GOT3 (cell line): ENCODE results near the gene AIP.
A peak's percentile ranks its signal among the peaks of the same experiment; 100 is the strongest.
"Not testable (repeated sequence)": the region's sequence is repeated elsewhere in the genome, so short reads cannot be mapped to it uniquely, and the experiment has no call there.

Experiments
- DNase-seq: peaks from one replicate; lab custom pipeline; 2025; ENCODE audit warnings: mixed read lengths; lab: John Stamatoyannopoulos, UW

AIP gene

DNA sequence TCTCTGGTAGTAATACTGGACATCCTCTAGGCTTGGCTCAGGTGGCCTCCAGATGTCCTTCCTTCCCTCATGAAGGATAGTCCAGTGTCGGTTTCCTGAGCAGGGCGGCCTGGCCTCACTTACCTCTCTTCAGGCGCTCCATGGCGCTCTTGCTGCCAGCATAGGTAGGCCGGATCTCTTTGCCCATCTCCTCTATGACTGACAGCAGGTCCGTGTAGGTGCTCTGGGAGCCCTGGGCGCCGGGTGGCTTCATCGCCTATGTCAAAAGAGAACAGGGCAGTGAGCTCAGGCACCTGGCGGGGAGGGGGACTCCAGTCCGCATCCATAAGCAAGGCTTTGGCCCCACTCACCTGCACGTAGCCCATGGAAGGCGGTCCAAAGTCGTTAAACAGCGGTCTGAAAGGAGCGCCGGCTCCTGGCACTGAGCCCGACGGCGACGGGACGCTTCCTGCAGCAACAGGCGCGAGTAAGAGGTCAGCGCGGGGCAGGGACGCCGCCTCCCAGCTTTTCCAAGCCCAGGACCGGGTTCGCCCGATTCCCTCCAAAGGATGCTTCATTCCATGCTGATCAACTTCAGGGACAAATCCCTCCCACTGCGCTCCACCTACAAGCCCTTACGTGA is 24.5 kb downstream of the AIP start:
- DNase-seq = no peak

DNA sequence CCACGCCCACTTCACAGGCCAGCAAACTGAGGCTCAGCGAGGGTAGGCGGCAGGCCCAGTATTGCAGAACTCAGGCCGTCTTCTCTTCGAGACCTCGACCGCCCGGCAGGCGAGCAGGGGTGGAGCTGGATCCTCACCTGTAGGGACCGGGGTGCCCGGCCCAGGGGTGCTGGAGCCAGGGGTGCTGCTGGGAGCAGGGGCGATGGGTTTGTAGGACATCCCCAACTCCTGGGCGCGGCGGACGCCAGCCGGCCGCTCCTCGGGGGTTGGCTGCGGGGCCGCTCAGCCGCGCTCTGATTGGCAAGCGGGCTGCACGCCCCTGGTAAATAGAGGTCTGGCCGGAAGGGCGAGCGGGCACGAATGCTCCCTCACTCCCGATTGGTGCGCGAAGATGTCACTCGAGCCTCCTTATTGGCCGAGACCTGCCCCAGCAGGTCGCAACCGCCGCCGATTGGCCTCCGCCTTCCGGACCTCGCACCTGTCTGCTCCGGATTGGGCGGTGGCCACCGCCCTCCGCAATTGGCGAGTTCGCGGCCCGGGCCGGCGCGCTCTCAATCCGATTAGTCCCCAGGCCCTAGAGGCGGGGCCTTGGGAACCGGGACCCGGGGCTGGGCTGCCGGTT is 25.1 kb downstream of the AIP start, which contains the start of gene CDK2AP2:
Gene CDK2AP2 (minus strand): TSS at position 299 of the 622 bp plus-strand sequence. CDS start 80 bp downstream, at position 219.
- peak; percentile 91 for DNase-seq

DNA sequence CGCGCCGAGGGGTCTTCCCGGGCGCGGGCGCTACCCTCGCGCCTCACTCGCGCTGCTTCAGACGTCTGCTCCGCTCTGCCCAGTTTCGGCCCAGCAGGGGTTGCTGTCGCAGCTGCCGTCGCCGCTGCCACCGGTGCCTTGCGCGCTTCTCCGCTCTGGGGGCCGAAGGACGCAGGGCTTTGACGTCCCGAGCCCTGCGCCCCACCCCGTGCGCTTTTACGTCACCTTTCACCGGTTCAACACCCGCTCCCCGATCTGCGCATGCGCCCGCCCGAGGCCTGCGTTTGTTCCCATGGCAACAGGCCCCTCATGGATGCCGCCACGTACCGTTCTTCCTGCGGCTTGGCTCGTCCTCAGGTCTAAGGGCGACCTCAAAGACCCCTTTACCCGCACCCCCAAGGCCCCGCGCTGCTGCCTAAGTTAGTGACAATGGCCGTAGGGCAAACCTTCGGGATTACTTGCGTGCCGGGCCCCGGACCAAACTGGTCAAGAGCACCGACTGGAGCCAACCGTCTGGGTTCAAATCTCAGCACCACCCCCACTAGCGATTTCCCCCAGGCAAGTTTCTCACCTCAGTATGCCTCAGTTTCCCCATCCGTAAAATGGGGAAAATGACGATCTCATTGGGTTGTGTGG is 25.8 kb downstream of the AIP start:
- peak; percentile 87 for DNase-seq

DNA sequence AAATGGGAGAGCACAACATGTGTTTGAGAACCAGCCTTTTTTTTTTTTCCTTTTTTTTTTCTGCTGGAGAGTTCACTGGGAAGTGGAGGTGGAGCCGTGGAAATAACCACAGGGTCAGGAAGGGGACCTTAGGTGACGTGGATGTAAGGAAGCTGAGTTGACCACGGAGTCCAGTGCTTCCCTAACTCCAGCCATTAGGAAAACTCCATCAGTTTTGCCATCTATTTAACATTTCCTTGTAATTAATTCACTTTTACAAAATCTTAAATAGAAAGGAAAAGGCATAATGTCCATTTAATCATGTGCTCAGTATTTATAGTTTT is 27.2 kb downstream of the AIP start:
- DNase-seq = no peak

DNA sequence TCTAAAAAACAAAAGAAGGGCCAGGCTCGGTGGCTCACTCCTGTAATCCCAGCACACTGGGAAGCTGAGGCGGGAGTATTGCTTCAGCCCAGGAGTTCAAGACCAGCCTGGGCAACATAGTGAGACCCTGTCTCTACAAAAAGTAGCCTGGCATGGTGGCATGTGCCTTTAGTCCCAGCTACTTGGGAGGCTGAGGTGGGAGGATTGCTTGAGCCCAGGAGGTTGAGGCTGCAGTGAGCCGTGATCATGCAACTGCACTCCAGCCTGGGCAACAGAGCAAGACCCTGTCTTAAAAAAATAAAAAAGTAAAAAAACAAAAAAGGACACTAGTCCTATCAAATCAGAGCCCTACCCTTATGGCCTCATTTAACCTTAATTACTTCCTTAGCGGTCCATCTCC is 28.7 kb downstream of the AIP start:
- not testable (repeated sequence) for DNase-seq

DNA sequence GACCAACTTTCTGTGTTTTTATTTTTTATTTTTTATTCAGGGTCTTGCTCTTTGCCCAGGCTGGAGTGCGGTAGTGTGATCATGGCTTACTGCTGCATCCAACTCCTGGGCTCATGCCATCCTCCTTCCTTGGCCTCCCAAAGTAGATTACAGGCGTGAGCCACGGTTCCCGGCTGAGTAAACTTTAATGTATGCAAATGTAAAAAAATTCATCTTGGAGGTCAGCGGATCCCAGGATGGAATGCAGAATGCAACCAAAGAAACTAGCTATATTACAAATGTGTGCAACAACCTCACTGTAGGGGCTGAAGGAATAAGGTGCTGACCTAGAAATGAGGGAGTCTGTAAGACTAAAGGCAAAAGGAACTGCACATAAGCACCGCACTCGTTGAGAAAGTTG is 31.3 kb downstream of the AIP start:
- no peak for DNase-seq

DNA sequence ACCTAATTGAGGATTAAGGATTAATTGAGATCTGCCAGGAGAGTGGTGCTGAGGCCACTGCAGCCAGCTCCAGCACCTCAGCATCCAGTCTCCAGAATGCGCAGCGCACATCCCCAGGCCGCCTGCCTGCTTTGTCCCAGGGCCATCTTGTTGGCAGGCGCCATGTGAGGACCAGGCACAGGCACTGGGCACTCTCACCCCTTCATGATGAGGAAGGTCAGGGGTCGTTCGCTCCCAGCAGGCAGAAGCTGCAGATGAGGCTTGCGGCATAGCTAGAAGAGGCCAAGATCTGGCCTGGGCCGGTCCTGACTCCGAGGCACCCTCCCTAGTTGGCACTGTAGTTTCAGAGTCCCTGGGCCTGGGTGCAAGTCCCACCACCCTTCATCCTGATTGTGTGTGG is 34.0 kb downstream of the AIP start:
- no peak for DNase-seq

DNA sequence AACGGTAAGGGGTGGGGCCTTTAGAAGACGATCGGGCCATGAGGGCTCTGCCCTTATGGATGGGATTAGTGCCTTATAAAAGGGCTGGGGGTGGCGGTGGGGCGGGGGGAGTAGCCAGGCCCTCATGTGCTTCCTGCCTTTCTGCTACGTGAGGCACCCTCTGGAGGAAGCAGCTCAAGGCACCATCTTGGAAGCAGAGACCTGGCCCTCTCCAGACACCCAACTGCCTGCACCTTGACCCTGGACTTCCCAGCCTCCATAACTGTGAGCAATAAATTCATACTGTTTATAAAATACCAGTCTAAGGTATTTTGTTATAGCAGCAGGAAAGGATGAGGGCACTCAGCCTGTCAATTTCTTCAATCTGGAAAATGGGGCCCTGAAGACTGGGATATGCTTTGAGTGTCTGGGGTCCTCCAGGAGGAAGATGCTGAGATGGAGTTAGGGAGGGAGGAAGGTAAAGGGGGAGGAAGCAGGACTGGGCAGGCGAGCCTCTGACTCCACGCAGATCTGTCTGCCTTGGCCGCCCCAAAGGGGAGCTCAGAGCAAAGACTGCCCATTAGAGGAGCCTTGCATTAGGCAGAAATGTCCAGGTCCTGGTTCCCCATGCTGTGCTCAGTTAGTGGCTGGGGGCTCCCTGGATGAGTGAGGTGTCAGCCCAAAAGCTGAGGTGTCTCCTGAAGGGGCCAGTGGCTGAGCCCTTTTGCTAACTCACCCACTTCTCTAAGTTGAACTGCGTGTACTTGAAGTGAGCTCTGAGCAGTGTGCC is 35.1 kb downstream of the AIP start:
- DNase-seq = no peak

DNA sequence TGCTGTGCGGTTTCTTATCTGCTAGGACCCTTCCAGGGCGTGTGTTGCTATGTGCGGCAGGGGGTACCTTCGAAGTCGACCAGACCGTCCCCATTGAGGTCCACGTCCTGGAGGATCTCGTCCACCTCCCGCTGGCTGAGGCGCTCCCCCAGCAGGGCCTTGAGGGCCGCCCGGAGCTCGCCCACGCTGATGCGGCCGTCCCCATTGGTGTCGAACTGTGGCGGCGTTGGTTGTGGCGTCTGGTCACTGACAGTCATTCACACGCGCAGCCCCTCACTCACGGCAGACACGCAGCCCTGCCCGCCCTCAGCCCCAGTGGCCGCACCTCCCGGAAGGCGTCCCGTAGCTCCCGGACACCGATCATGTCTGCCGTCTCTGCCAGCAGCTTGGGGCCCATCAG is 36.9 kb downstream of the AIP start:
- no peak for DNase-seq

DNA sequence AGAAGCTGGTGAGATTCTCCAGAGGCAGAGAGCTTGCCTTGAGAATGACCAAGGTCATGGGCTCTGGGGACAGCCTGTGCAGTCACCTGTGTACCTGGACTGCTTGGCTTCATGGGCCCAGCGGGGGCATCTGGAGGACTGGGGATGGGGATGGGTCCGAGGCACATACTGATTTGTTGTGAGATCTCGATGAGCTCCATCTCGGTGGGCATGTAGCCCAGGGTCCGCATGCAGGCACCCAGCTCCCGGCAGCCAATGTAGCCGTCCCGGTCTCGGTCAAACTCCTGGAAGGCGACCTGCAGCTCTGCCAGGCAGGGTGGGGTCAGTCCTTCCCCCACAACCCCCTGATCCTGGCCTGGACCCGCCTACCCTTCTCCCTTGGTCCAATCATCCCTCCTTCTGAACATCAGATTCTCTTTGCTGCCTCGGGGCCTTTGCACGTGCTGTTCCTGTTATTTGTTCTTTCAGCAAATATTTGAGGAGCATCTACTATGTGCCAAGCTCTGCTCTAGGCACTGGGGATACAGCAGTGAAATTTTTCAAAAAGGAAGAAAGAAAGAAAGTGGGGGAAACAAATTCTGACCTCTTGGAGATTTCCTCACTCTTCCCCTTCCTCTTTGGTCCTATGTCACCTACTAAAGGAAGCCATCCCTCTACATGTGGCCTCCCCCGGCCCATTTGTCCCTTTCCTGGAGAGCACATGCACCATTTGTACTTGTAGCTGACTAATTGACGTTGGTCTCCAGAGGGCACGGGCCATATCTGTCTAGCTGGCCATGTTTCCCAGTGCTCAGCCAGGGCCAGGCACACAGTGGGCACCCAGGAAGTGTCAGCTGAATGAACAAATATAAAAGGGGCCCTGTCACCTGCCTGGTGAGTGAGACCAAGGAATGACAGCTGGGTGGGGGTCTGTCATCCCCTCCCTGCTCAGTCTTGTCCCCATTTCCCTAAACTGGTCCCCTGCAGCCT is 38.3 kb downstream of the AIP start:
- DNase-seq = no peak

DNA sequence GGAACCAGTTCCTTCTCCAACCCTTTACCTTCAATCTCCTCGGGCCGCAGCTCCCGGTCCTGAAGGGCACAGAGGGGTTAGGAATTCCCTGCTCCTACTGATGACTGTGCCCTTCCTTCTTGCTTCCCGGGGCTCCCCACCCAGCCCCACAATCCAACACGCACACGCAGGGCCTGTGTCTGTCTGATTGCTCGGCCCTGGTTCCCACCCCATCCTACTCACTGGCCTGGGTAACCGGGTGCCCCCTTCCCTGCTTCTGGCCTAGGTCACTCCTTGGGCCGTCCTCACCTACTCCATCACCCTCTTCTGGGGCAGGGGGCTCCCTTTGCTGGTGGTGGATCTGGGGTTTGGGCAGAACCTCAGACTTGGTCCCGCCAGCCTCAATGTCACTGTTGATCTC is 39.1 kb downstream of the AIP start:
- no peak for DNase-seq

DNA sequence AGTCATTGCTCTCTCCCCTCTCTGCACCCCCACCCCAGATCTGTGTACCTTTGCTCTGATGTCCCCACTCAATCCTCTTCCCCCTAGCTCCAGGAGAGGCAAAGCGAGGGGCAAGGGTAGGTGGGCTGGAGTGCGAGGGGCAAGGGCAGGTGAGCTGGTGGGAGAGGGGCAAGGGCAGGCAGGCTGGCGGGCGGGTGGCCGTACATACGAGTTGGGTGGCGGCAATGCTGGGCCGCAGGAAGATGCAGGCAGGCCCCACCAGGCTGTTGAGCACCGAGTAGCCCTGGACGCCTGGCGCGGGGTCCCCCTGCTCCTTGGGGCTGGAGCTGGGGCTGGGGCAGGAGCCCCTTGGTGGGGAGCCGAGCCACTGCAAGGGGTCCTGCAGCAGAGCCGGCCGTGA is 39.5 kb downstream of the AIP start:
- no peak for DNase-seq

DNA sequence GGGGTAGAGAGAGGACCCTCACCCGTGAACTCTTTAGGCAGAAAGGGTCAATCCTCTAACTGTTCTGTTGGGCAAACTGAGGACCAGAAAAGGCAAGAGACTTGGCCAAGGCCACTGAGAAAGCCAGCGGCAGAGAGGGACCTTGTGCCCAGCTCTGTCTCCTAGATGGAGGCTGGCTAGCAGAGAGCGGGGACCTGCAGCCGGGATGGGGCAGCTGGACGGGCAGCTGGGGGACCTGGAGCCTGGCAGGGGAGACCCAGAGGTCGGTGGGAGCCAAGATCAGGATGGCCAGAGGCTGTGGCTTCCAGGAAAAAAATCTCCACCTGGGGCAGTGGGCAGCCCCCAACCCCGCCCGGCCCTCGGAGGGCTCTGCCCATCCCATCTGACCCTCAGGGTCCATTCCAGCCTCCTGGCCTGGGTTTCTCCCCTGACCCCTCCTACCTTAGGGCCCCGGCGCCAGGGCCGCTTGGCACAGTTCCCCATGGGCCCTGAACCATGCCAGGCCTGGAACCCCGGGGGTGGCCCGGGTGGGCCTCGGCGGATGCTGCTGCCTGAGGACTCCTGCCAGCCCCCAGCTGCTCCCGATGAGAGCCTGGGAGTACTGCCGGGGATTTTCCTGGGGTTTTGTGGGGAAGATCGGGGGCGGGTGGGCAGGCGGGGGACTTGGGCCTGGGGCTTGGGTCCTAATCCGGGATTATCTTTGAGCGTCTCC is 40.2 kb downstream of the AIP start, which contains the start of gene CABP2:
Gene CABP2 (minus strand): TSS at position 603 of the 712 bp plus-strand sequence. CDS start 120 bp downstream, at position 483.
- DNase-seq = no peak

DNA sequence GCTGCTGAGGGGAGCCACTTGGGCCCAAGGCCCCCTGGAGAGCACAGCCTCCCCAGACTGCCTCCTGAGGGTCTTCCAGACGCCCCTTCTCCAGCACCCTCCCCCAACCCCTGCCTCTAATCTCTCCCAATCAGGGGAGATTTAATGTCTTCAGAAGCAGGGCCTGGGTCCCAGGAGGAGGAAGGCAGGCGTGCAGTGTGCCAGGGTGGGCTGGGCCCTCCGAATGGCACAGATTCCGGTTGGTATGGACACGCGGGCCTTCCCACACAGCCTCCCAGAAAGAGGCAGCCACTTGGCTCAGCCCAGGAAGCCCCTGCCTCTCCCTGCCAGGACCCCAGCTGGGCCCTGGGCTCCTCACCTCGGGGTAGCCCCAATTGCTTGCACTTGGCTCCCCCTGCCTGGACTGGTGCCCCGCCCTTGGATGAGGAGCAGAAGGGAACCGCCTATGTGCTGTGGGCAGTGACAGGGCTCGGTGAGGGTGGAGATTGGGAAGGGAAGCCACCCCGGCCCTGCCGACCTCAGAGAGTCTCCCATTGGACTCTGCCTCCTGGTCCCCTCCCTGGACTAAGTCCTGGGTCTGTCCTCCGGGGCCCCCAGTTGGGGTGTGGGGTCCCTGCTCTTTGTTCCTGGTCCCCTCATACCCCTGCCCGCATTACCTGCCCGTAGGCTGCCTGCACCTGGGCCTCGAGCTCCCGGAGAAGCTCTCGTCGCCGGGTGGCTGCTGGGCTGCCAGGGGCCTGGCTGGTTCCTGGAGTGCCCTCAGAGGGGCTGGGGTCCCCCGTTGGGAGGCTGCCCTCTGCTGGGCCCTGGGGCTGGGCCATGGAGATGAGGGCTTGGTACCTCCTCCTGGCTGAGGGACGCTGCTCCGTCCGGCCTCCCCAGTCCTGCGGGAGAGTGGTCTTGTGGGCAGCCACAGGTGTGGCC is 41.0 kb downstream of the AIP start:
- DNase-seq = no peak

DNA sequence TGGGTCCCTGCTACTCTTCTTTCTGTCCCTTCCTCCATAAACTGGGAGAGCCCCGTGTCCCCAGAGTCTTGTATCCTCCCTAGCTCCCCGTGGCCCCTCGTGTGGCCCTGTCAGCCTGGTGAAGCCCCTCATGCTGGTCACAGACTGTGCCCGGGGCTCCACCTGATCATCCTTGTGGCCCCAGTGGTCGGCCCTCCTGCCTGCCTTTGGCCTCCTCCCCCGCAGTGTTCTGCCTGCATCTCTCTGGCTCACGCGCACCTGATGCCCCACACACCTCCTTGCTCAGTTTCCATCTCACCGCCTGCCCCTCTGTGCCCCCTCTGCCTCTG is 41.6 kb downstream of the AIP start:
- DNase-seq = no peak

DNA sequence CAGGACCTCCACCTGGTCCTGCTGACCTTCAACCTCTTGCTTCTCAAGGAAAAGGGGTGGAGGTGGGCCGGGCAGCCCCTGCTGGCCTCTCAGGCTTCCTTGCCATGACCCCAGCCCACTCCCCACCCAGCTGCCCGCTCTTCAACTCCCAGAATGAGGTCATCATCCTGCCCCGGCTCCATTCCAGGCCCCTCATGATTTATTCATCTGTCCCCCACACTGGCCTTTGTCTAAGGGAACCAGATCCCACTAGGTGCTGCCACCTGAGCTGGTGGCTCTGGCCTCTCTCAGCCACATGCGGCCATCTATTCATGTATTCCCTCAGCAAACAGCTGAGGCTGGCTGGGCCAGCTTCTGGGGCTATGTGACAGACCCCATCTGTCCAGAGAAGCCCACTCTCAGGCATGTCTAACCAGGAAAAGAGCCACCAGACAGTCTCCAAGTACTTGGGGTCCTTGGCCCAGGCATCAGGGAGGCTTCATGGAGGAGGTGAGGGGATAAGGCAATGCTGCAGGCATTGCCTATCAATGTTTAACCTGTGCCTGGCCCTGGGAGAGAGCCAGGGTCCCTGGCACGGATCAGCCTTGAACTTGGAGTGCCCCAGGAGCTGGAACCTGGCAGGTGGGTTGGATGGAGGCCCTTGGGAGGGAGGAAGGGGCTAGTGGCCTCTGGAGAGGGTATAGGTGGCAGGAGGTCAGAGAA is 42.6 kb downstream of the AIP start:
- DNase-seq = no peak

DNA sequence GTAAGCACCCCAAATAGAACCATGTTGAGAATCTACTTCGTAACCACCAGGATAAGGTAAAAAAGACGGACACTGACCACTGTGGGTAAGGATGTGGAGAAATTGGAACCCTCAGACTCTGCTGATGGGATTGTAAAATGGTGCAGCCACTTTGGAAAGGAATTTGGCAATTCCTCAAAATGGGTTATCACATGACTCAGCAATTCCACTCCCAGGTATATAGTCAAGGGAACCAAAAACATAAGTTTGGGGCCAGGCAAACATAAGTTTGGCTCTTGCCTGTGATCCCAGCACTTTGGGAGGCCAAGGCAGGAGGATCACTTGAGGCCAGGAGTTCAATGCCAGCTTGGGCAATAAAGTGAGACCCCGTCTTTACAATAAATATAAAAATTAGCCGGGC is 45.5 kb downstream of the AIP start:
- no peak for DNase-seq

DNA sequence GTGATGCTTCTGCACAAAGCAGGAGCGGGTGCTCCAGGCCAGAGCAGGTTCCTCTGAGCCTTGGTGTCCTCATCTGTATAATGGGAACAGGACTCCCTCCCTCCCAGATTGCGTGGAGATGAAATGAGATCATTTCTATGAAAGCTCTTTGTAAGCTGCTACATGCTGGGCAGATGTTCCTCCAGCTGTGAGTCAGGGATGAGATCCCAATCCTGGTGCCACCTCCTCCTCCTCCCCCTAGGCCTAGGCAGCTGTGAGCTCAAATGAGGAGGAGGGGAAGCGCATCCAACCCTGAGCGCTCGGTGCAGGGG is 47.4 kb downstream of the AIP start:
- no peak for DNase-seq

DNA sequence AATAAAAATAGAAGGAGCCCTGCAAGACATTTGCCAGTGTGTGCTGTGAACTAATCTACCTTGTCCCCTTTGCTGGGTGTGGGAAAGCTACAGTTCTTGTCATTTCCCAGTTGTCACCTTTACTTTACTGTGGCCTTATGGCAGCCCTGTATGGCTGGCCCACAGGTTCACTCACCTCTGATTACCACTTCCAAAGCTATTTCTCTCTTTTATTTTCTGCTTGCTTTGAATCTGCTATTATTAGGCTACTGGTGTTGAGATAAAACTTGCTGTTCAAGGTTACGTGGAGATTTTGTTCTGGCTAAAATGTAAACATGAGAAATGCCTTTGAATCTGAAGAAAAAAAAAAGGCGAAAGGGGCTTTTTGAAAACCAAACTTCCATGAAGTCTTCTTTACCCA is 50.1 kb downstream of the AIP start:
- DNase-seq = no peak
